HG03097 (cell line): ENCODE measurements around the gene RAC2.
"Not testable (repeated sequence)": the region's sequence is repeated elsewhere in the genome, so short reads cannot be mapped to it uniquely, and the experiment has no call there.

Source experiments
- ATAC-seq: cut with Tn5 transposase; IDR thresholded peaks from one replicate; pipeline ENCODE4 v1.9.1; 2021; ENCODE audit not compliant: unreplicated experiment, low FRiP score

Gene RAC2

GRCh38 chr22:37237371-37238268 lies 6.4 kb downstream of the RAC2 start:
- no peak for ATAC-seq

GRCh38 chr22:37235897-37236607 lies 8.0 kb downstream of the RAC2 start:
- ATAC-seq, result no peak

- no peak for ATAC-seq
These were observed 9.0 kb downstream of the RAC2 start for GRCh38 chr22:37234736-37235711.

- no peak for ATAC-seq
These were observed 10.1 kb downstream of the RAC2 start for GRCh38 chr22:37233751-37234631.

GRCh38 chr22:37233371-37233750 lies 10.7 kb downstream of the RAC2 start:
- ATAC-seq, result not testable (repeated sequence)

GRCh38 chr22:37232140-37232998 lies 11.7 kb downstream of the RAC2 start:
- ATAC-seq, result no peak

- no peak for ATAC-seq
These were observed 12.5 kb downstream of the RAC2 start for GRCh38 chr22:37231406-37232139.

GRCh38 chr22:37230673-37231405 lies 13.2 kb downstream of the RAC2 start:
- ATAC-seq, result no peak

GRCh38 chr22:37229805-37230672 lies 14.0 kb downstream of the RAC2 start:
- peak; percentile 35 for ATAC-seq

- no peak for ATAC-seq
These were observed 14.9 kb downstream of the RAC2 start for GRCh38 chr22:37229012-37229804.

- no peak for ATAC-seq
These were observed 15.7 kb downstream of the RAC2 start for GRCh38 chr22:37228106-37229011.

- no peak for ATAC-seq
These were observed 17.6 kb downstream of the RAC2 start for GRCh38 chr22:37226514-37226913.

GRCh38 chr22:37226087-37226486 lies 18.0 kb downstream of the RAC2 start:
- no peak for ATAC-seq

GRCh38 chr22:37225481-37225880 lies 18.6 kb downstream of the RAC2 start:
- no peak for ATAC-seq
